Sigmoid colon (tissue), 7 donors: Measurements from ENCODE around the gene LDB2. TPM values are rescaled to one million over a fixed set of nuclear protein-coding genes. Genes with fewer than 3 reads are reported as not detected.

Experiments used
- DNase-seq: peaks from one replicate; pipeline ENCODE4 v3.0.0-alpha.2; 2019
- H3K27ac ChIP-seq, 4 donors: fragments of 200-600 bp; sonication (generic); one replicate each; pipeline ENCODE4 v1.5.1; 2016 to 2019; ENCODE audit warnings: mild to moderate bottlenecking in 1 of 4
- H3K27me3 ChIP-seq, 3 donors: fragments of 200-600 bp; sonication (generic); one replicate each; pipeline ENCODE4 v1.5.1; 2019; ENCODE audit warnings: mild to moderate bottlenecking in 1 of 3
- H3K36me3 ChIP-seq, 4 donors: fragments of 200-600 bp; sonication (generic); one replicate each; pipeline ENCODE4 v1.5.1; 2016 to 2019
- H3K4me1 ChIP-seq, 4 donors: fragments of 200-600 bp; sonication (generic); one replicate each; pipeline ENCODE4 v1.5.1; 2017 to 2019
- H3K4me3 ChIP-seq, 4 donors: fragments of 200-600 bp; sonication (generic); one replicate each; pipeline ENCODE4 v1.5.1; 2017 to 2019; ENCODE audit warnings: mild to moderate bottlenecking in 2 of 4, moderate library complexity in 1 of 4
- H3K9me3 ChIP-seq, 4 donors: fragments of 200-600 bp in 3 of 4; sonication (generic) in 3 of 4; one replicate each; pipeline versions ENCODE4 v1.5.1 to v1.6.1; 2013 to 2019
- EP300 ChIP-seq, 4 donors: sonication (generic); formaldehyde crosslinking; IDR thresholded peaks; one replicate each; pipeline ENCODE4 v1.6.1; 2017; ENCODE audit warnings: antibody characterized with exemption in 4 of 4
- POLR2A ChIP-seq, 2 donors: fragments of 450-650 bp; IDR thresholded peaks; one replicate each; pipeline ENCODE4 v1.6.1; 2016; ENCODE audit warnings: antibody characterized with exemption in 2 of 2, mild to moderate bottlenecking in 2 of 2, moderate library complexity in 2 of 2
- POLR2AphosphoS5 ChIP-seq, 4 donors: sonication (generic); formaldehyde crosslinking; IDR thresholded peaks; one replicate each; pipeline ENCODE4 v1.6.1; 2017; ENCODE audit warnings: antibody characterized with exemption in 4 of 4
- WGBS, 2 donors: extraction: QIAGEN DNeasy Blood & Tissue Kit; methylation state at CpG; one replicate each; pipeline ENCODE4 v1.1.7; 2013; 5-methylcytosine and 5-hydroxymethylcytosine counted together
- intact Hi-C: fragments of 100-400 bp; cut with DNase I; formaldehyde crosslinking; loops from one replicate; pipeline ENCODE4 v1.15.1; 2023
- polyA plus RNA-seq, 3 donors: library from polyadenylated mRNA; stranded (reverse); fragments of 200-250 nt; gene quantifications; one replicate each; pipeline ENCODE4 v1.2.3, GENCODE V29; 2013
- total RNA-seq, 4 donors: library from RNA; depleted of rRNA; stranded (reverse); fragments of >200 nt; gene quantifications; one replicate each; pipeline ENCODE4 v1.1.0, GENCODE V29; 2016
- TF ChIP-seq, protein P1 (sequence below), 4 experiments: fragments of 450-650 bp in 3 of 4; fragments of 200-600 bp in 1 of 4; IDR thresholded peaks; one replicate each; pipeline ENCODE4 v1.5.1; 2016 to 2019; ENCODE audit warnings: antibody characterized with exemption in 4 of 4, mild to moderate bottlenecking in 3 of 4, moderate library complexity in 2 of 4
- donor health status: healthy with polysubstance abuse.
- donor health status: Bipolar disorder and iron deficiency.
- donor health status: healthy.

LDB2 gene
- total and polyA plus RNA-seq, 7 donors: 2.1 to 28.5 (median 18.3) TPM

DNA sequence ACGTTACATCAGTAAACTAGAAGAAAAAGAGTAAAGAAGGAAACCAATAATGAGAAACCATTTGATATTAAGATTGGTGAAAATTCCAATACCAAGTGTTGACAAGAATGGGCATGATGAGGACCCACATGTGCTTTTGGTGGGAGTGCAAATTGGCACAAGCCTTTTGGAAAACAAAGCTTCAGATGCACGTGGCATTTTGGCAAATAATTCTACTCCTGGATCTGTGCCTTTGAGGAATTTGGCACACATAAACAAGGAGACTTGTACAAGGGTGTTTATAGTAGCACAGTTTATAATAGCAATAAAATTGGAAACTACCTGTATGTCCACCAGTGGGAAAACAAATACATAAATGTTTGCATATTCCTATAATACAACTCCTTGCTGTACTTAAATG, 347.9 kb downstream of the LDB2 start:
- DNase-seq: no peak
- no peaks in the 10 kb centered on the region for H3K36me3 ChIP-seq
- H3K4me3 ChIP-seq: no peak overlapping the region
- H3K9me3 ChIP-seq: no peaks in the 10 kb centered on the region
- no peak for TF ChIP-seq POLR2A (IDR thresholded peaks at IDR 0.05)
- no peaks in the 10 kb centered on the region for H3K27me3 ChIP-seq
- intact Hi-C loops: no loop called here
- no peaks in the 10 kb centered on the region for H3K4me1 ChIP-seq
- WGBS, 2 donors: 33 to 63% methylated on average over 2 of the region's 2 CpGs
- no peak overlapping the region for H3K27ac ChIP-seq

DNA sequence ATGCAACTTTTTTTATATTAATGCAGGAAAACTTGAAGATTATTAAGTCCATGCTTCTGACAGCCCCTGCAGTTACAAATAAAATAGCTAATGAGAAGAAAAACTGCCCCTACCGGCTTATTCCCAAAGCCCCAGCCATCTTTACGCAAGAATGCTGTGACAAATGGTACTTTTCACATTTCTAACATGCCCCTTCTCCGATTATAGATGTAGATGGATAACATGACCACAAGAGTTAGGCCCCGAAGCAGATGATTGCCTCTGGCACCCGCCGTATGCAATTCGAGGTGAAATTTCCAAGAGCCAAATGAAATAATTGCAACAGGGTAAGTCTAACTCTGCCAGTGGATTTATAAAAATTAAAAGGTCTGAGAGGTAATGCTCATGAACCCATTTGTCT, 352.8 kb downstream of the LDB2 start:
- TF ChIP-seq, protein P1, sequence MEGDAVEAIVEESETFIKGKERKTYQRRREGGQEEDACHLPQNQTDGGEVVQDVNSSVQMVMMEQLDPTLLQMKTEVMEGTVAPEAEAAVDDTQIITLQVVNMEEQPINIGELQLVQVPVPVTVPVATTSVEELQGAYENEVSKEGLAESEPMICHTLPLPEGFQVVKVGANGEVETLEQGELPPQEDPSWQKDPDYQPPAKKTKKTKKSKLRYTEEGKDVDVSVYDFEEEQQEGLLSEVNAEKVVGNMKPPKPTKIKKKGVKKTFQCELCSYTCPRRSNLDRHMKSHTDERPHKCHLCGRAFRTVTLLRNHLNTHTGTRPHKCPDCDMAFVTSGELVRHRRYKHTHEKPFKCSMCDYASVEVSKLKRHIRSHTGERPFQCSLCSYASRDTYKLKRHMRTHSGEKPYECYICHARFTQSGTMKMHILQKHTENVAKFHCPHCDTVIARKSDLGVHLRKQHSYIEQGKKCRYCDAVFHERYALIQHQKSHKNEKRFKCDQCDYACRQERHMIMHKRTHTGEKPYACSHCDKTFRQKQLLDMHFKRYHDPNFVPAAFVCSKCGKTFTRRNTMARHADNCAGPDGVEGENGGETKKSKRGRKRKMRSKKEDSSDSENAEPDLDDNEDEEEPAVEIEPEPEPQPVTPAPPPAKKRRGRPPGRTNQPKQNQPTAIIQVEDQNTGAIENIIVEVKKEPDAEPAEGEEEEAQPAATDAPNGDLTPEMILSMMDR (IDR thresholded peaks at IDR 0.05): no peak
- TF ChIP-seq EP300 (IDR thresholded peaks at IDR 0.05) (no peak), POLR2AphosphoS5 (IDR thresholded peaks at IDR 0.05) (no peak), POLR2A (IDR thresholded peaks at IDR 0.05) (no peak)
- intact Hi-C loops: no loop called here
- 88% methylated on average over 7 of the region's 7 CpGs for WGBS, 2 donors
- Histone ChIP-seq H3K36me3 (no peaks in the 10 kb centered on the region), H3K9me3 (no peaks in the 10 kb centered on the region), H3K27ac (no peak overlapping the region), H3K27me3 (no peaks in the 10 kb centered on the region), H3K4me1 (no peaks in the 10 kb centered on the region), H3K4me3 (no peak overlapping the region)
- no peak for DNase-seq

DNA sequence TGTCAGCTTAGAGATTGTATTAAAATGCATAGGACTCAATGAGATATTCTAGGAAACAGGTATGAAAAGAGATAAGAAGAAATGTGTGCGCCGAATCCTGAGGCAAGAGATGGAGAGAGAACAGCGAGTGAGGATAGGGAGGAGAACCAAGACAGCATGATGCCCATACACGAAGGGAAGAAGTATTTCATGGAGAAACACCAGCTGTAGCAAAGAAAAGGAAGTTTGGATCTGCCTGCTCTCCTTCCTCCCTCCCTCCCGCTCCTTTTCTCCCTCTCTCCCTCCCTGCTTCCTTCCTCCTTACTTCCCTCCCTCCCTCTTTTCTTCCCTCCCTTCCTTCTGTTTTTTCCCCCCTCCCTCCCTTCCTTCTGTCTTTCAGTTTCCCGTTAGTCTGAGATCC, 353.6 kb downstream of the LDB2 start:
- TF ChIP-seq POLR2A (IDR thresholded peaks at IDR 0.05): no peak
- TF ChIP-seq, protein P1 (IDR thresholded peaks at IDR 0.05): no peak
- Histone ChIP-seq H3K4me3 (no peak overlapping the region), H3K4me1 (no peaks in the 10 kb centered on the region), H3K36me3 (no peaks in the 10 kb centered on the region), H3K9me3 (no peaks in the 10 kb centered on the region), H3K27me3 (no peaks in the 10 kb centered on the region), H3K27ac (peak overlapping the region in 1 of 4 donors; percentile 31)
- WGBS, 2 donors: 71 to 79% methylated on average over 6 of the region's 6 CpGs
- no peak for DNase-seq
- intact Hi-C loops: no loop called here

DNA sequence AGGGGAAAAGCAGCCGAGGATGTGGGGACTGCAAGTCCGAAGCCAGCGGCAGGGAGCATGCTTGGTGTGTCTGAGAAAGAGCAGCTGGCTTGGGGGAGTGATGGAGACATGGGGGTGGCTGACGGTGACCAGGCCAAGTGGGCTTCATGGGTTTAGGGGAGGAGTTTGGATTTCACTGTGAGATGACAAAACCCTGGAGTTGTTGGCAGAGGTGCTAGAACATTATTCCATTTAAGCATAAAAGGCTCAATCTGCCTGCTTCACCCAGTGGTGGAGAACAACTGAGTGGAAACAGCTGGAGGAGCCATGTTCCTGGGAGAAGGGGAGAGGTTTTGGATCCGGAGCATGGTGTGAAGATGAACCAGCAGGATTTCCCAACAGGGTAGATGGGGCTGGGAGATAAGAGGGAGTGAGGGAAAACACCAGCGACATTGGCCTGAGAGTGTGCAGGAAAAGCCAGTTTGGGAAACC, 354.2 kb downstream of the LDB2 start:
- Histone ChIP-seq H3K4me1 (no peaks in the 10 kb centered on the region), H3K9me3 (no peaks in the 10 kb centered on the region), H3K27me3 (no peaks in the 10 kb centered on the region), H3K36me3 (no peaks in the 10 kb centered on the region), H3K4me3 (no peak overlapping the region), H3K27ac (peak overlapping the region in 1 of 4 donors; percentile 23)
- peak; percentile 78 for DNase-seq
- intact Hi-C loops: no loop called here
- TF ChIP-seq POLR2AphosphoS5 (IDR thresholded peaks at IDR 0.05) (peak in 3 of 4 donors; percentile 18 to 60 (median 58)), POLR2A (IDR thresholded peaks at IDR 0.05) (no peak)
- WGBS, 2 donors: 71 to 73% methylated on average over 6 of the region's 6 CpGs

DNA sequence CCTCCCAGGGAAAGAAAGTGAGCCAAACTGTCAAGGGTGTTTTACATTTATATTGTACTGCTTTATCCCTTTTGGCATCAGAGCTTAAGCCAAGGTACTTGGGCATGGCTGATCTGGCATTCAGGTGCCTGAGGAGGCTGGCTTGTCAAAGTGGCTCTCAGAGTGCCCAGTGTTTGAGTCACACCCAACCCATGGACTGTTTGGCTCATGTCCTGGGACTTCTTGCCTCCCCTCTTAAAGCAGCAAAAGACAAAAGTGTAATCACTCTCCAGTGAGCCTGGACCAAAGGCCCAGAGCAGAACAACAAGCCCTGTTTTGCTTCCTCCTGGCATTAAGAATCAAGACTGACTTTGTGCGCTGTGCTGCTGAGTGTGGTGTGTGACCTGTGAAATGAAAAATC, 360.5 kb downstream of the LDB2 start:
- no peaks in the 10 kb centered on the region for H3K9me3 ChIP-seq
- H3K27me3 ChIP-seq: no peaks in the 10 kb centered on the region
- H3K4me3 ChIP-seq: no peak overlapping the region
- no peaks in the 10 kb centered on the region for H3K36me3 ChIP-seq
- TF ChIP-seq POLR2AphosphoS5 (IDR thresholded peaks at IDR 0.05): peak in 1 of 4 donors; percentile 12
- TF ChIP-seq, protein P1 (IDR thresholded peaks at IDR 0.05): no peak
- H3K4me1 ChIP-seq: peaks cover 0 to 4% (median under 1%) of the 10 kb centered on the region in 4 donors
- no peak overlapping the region for H3K27ac ChIP-seq
- WGBS, 2 donors: 97 to 98% methylated on average over 1 of the region's 1 CpG
- intact Hi-C loops: no loop called here
- DNase-seq: no peak

DNA sequence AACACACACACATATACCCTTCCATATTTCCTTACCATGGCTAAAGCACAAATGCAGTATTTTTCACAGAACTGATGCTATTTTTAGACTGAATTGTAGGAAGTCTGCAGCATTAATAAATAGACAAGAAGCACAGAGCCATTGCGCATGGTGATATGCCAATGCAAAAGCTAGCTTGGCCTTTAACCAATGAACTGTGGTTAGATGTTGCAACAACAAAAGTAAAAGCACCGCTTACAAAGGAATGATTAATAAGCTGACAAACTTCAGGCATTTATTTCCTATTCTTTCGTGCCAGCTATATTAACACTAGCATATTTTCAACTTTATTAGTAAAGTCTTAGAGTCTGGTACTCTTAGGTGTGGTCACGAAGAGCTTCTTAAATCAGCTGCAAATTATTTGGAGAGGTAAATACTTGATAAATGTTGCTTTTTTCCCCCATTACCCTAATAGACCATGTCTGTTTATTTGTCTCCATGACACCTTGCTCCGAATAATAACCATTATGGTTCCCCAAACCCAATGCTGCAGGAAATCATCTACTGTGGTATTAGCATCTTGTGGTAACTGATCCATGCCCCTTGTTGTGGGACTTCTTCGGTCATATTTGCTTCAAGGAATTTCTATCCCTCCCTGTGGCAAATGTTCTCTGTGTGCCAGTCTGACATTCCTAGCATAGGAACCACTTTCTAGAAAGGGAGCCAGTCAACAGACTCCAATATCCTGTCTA, 366.0 kb downstream of the LDB2 start:
- no peaks in the 10 kb centered on the region for H3K36me3 ChIP-seq
- no peak for DNase-seq
- TF ChIP-seq POLR2A (IDR thresholded peaks at IDR 0.05): no peak
- peak in 1 of 4 donors; percentile 37 for TF ChIP-seq POLR2AphosphoS5 (IDR thresholded peaks at IDR 0.05)
- no peak overlapping the region for H3K27ac ChIP-seq
- H3K4me1 ChIP-seq: peaks cover 0 to 18% (median 13%) of the 10 kb centered on the region in 4 donors
- intact Hi-C loops: no loop called here
- H3K9me3 ChIP-seq: no peaks in the 10 kb centered on the region
- no peaks in the 10 kb centered on the region for H3K27me3 ChIP-seq
- WGBS, 2 donors: 44 to 75% methylated on average over 6 of the region's 6 CpGs
- H3K4me3 ChIP-seq: no peak overlapping the region
